GM23338 (cell line): Measurements from ENCODE around the gene MICAL2. TPM values are rescaled to one million over a fixed set of nuclear protein-coding genes. Genes with fewer than 3 reads are reported as not detected.
A peak's percentile ranks its signal among the peaks of the same experiment; 100 is the strongest.

Experiments used
- ATAC-seq: fragments of 200-7000 bp; cut with Tn5 transposase; 3 replicates; pipeline ENCODE4 v1.9.1; 2020
- DNase-seq: peaks from one replicate; pipeline ENCODE4 v3.0.0-alpha.2; 2015; ENCODE audit warnings: low spot score
- H2AFZ ChIP-seq: fragments of 200-600 bp; sonication (generic); 2 replicates; pipeline ENCODE4 v1.8.0; 2016; ENCODE audit warnings: antibody characterized with exemption, mild to moderate bottlenecking, moderate library complexity
- H3F3A ChIP-seq: fragments of 200-600 bp; sonication (generic); replicated peaks from 2 replicates; pipeline ENCODE4 v1.8.0; 2017; ENCODE audit warnings: antibody characterized with exemption, mixed run types, low read depth
- H3K27ac ChIP-seq: fragments of 200-600 bp; sonication (generic); 2 replicates; pipeline ENCODE4 v1.6.1; 2016; ENCODE audit warnings: low read depth
- H3K27me3 ChIP-seq: fragments of 200-600 bp; sonication (generic); 2 replicates; pipeline ENCODE4 v1.8.0; 2016; ENCODE audit warnings: mild to moderate bottlenecking, mixed run types, moderate library complexity; ENCODE audit not compliant: insufficient read depth
- H3K36me3 ChIP-seq: fragments of 200-600 bp; sonication (generic); 2 replicates; pipeline ENCODE4 v1.8.0; 2016; ENCODE audit warnings: mild to moderate bottlenecking; ENCODE audit not compliant: insufficient read depth
- H3K4me1 ChIP-seq: fragments of 200-600 bp; sonication (generic); 2 replicates; pipeline ENCODE4 v1.8.0; 2016; ENCODE audit warnings: mild to moderate bottlenecking, moderate library complexity; ENCODE audit not compliant: insufficient read depth
- H3K4me2 ChIP-seq: fragments of 200-600 bp; sonication (generic); 2 replicates; pipeline ENCODE4 v1.7.1; 2017; ENCODE audit warnings: mixed run types
- H3K4me3 ChIP-seq: fragments of 200-600 bp; sonication (generic); 2 replicates; pipeline ENCODE4 v1.6.1; 2016; ENCODE audit warnings: mixed run types
- H3K79me2 ChIP-seq: fragments of 200-600 bp; sonication (generic); replicated peaks from 2 replicates; pipeline ENCODE4 v1.8.0; 2017; ENCODE audit warnings: mild to moderate bottlenecking; ENCODE audit not compliant: insufficient read depth
- H3K9me2 ChIP-seq: fragments of 200-600 bp; sonication (generic); 2 replicates; pipeline ENCODE4 v1.8.0; 2017; ENCODE audit not compliant: insufficient read depth
- H4K20me1 ChIP-seq: fragments of 200-600 bp; sonication (generic); replicated peaks from 2 replicates; pipeline ENCODE4 v1.8.0; 2017; ENCODE audit warnings: mild to moderate bottlenecking; ENCODE audit not compliant: insufficient read depth
- H3K27ac Mint-ChIP-seq: 2 replicates; pipeline ENCODE4 v1.8.0; 2020; ENCODE audit warnings: inconsistent platforms, mild to moderate bottlenecking, moderate library complexity, mixed read lengths
- H3K27me3 Mint-ChIP-seq: 3 replicates; pipeline ENCODE4 v1.8.0; 2022; ENCODE audit warnings: low read depth, mild to moderate bottlenecking, moderate library complexity, mixed read lengths, inconsistent platforms; ENCODE audit not compliant: insufficient read depth, poor library complexity
- H3K36me3 Mint-ChIP-seq: 3 replicates; pipeline ENCODE4 v1.8.0; 2021; ENCODE audit warnings: low read depth, mild to moderate bottlenecking, inconsistent platforms, moderate library complexity, mixed read lengths
- H3K4me1 Mint-ChIP-seq: 3 replicates; pipeline ENCODE4 v1.8.0; 2020; ENCODE audit warnings: mild to moderate bottlenecking, inconsistent platforms, mixed read lengths
- H3K4me3 Mint-ChIP-seq: 3 replicates; pipeline ENCODE4 v1.8.0; 2021; ENCODE audit warnings: moderate library complexity, mild to moderate bottlenecking, inconsistent platforms, mixed read lengths
- H3K9me3 Mint-ChIP-seq: 3 replicates; pipeline ENCODE4 v1.8.0; 2020; ENCODE audit warnings: moderate library complexity, mild to moderate bottlenecking, inconsistent platforms, mixed read lengths
- JUNB ChIP-seq: IDR thresholded peaks from one replicate; pipeline ENCODE4 v1.6.1; 2016; ENCODE audit warnings: antibody characterized with exemption; ENCODE audit not compliant: unreplicated experiment
- NANOG ChIP-seq: IDR thresholded peaks from 2 replicates; pipeline ENCODE4 v1.6.1; 2016; ENCODE audit warnings: antibody characterized with exemption, borderline replicate concordance
- ZNF114 ChIP-seq: fragments of 250-450 bp; sonication (Bioruptor Pico); IDR thresholded peaks from 2 replicates; pipeline ENCODE4 v1.5.0; 2020; ENCODE audit warnings: mild to moderate bottlenecking, moderate library complexity
- polyA plus RNA-seq: library from polyadenylated mRNA; unstranded; fragments of >200 nt; fragmentation: Nextera tagmentation; extraction: Ambion mirVana; gene quantifications from 2 replicates; pipeline ENCODE4 v1.2.1, GENCODE V29; 2016
- total RNA-seq: library from RNA; depleted of rRNA; stranded (reverse); fragments of >200 nt; shearing (Covaris generic); gene quantifications from 2 replicates; pipeline ENCODE4 v1.2.3, GENCODE V29; 2014
- TF ChIP-seq, protein P1 (sequence below): IDR thresholded peaks from 2 replicates; pipeline ENCODE4 v1.6.1; 2016; ENCODE audit warnings: antibody characterized with exemption
- TF ChIP-seq, protein P2 (sequence below): fragments of 250-450 bp; sonication (Bioruptor Pico); IDR thresholded peaks from 2 replicates; pipeline ENCODE4 v1.5.0; 2020; ENCODE audit warnings: mild to moderate bottlenecking, moderate library complexity
- TF ChIP-seq, protein P3 (sequence below), 2 experiments: fragments of 200-600 bp in 1 of 2; sonication (generic) in 1 of 2; conservative IDR thresholded peaks; 2 replicates each; pipeline versions ENCODE4 v1.5.1 to v1.6.1; 2016 to 2017; ENCODE audit warnings: antibody characterized with exemption in 2 of 2, low read depth in 2 of 2, mild to moderate bottlenecking in 2 of 2, moderate library complexity in 1 of 2

MICAL2 gene
- total and polyA plus RNA-seq, 2 experiments from 2014 or later = 0.66 to 1.4 TPM

DNA sequence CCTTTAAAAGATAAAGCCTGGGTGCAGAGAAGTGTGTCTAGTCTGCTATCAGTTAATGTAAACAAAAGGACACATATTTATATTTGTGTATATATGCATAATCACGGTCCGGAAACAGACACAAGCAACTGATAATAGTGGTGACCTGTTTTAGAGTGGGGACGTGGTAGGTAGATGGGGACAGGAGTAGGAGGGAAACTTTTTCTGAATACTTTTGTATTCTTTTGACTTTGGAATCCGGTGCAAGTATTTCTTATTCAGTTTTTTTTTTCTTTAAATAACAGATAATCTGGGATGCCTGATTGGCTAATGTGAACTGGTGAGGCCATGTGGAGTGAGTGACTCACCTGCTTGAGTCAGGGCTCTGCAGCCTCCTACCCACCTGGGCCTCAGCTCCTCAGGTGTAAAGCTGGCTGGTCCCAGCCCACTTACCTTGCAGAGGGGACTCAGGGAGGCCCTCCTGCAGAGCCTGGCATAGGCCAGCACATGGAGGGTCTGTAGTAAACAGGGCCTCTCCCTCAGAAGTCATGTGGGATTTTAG lies 15.3 kb downstream of the MICAL2 start (continued):
- TF ChIP-seq, protein P1, sequence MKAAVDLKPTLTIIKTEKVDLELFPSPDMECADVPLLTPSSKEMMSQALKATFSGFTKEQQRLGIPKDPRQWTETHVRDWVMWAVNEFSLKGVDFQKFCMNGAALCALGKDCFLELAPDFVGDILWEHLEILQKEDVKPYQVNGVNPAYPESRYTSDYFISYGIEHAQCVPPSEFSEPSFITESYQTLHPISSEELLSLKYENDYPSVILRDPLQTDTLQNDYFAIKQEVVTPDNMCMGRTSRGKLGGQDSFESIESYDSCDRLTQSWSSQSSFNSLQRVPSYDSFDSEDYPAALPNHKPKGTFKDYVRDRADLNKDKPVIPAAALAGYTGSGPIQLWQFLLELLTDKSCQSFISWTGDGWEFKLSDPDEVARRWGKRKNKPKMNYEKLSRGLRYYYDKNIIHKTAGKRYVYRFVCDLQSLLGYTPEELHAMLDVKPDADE = no peak
- TF ChIP-seq, protein P2, sequence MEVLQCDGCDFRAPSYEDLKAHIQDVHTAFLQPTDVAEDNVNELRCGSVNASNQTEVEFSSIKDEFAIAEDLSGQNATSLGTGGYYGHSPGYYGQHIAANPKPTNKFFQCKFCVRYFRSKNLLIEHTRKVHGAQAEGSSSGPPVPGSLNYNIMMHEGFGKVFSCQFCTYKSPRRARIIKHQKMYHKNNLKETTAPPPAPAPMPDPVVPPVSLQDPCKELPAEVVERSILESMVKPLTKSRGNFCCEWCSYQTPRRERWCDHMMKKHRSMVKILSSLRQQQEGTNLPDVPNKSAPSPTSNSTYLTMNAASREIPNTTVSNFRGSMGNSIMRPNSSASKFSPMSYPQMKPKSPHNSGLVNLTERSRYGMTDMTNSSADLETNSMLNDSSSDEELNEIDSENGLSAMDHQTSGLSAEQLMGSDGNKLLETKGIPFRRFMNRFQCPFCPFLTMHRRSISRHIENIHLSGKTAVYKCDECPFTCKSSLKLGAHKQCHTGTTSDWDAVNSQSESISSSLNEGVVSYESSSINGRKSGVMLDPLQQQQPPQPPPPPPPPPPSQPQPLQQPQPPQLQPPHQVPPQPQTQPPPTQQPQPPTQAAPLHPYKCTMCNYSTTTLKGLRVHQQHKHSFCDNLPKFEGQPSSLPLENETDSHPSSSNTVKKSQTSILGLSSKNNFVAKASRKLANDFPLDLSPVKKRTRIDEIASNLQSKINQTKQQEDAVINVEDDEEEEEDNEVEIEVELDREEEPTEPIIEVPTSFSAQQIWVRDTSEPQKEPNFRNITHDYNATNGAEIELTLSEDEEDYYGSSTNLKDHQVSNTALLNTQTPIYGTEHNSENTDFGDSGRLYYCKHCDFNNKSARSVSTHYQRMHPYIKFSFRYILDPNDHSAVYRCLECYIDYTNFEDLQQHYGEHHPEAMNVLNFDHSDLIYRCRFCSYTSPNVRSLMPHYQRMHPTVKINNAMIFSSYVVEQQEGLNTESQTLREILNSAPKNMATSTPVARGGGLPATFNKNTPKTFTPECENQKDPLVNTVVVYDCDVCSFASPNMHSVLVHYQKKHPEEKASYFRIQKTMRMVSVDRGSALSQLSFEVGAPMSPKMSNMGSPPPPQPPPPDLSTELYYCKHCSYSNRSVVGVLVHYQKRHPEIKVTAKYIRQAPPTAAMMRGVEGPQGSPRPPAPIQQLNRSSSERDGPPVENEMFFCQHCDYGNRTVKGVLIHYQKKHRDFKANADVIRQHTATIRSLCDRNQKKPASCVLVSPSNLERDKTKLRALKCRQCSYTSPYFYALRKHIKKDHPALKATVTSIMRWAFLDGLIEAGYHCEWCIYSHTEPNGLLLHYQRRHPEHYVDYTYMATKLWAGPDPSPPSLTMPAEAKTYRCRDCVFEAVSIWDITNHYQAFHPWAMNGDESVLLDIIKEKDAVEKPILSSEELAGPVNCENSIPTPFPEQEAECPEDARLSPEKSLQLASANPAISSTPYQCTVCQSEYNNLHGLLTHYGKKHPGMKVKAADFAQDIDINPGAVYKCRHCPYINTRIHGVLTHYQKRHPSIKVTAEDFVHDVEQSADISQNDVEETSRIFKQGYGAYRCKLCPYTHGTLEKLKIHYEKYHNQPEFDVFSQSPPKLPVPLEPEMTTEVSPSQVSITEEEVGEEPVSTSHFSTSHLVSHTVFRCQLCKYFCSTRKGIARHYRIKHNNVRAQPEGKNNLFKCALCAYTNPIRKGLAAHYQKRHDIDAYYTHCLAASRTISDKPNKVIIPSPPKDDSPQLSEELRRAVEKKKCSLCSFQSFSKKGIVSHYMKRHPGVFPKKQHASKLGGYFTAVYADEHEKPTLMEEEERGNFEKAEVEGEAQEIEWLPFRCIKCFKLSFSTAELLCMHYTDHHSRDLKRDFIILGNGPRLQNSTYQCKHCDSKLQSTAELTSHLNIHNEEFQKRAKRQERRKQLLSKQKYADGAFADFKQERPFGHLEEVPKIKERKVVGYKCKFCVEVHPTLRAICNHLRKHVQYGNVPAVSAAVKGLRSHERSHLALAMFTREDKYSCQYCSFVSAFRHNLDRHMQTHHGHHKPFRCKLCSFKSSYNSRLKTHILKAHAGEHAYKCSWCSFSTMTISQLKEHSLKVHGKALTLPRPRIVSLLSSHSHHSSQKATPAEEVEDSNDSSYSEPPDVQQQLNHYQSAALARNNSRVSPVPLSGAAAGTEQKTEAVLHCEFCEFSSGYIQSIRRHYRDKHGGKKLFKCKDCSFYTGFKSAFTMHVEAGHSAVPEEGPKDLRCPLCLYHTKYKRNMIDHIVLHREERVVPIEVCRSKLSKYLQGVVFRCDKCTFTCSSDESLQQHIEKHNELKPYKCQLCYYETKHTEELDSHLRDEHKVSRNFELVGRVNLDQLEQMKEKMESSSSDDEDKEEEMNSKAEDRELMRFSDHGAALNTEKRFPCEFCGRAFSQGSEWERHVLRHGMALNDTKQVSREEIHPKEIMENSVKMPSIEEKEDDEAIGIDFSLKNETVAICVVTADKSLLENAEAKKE (CRISPR knock-in tag) = no peak
- TF ChIP-seq JUNB (no peak), NANOG (no peak)

DNA sequence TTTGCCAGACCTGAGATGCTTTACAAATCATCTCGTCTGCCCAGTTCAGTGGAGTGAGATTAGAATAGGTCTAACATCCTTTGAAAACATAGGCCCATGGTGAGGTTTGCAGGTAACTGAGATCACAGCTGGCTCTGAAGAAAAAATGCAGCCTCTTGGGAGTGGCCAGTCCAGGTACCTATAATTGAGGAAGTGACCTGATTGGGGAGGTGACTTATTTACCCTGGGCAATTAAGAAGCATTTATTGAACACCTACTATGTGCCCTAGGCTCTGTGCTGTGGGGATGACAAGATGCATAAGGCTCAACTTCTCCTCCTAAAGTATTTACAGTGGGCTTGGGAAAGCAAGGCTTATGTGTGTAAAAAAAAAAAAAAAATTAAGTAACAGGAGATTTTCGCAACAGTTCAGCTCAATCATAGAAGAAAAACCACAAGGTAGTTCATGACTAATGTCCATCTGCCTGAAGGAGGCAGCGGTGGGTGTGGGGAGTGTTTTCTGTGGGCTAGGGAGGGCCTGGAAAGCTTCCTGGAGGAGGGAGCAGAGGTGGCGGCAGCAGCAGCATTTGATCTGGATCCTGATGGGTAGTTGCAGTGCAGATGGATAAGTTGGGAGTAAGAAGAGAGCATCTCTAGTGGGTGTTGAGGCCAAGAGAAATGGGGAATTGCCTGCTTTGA lies 16.1 kb downstream of the MICAL2 start:
- Mint-ChIP-seq H3K9me3 (no peaks in the 10 kb centered on the region), H3K27ac (no peak overlapping the region), H3K36me3 (no peaks in the 10 kb centered on the region), H3K27me3 (peaks cover 4% of the 10 kb centered on the region), H3K4me3 (no peak overlapping the region), H3K4me1 (peaks cover 7% of the 10 kb centered on the region)
- TF ChIP-seq, protein P1 = no peak
- TF ChIP-seq ZNF114 = no peak
- TF ChIP-seq, protein P3, sequence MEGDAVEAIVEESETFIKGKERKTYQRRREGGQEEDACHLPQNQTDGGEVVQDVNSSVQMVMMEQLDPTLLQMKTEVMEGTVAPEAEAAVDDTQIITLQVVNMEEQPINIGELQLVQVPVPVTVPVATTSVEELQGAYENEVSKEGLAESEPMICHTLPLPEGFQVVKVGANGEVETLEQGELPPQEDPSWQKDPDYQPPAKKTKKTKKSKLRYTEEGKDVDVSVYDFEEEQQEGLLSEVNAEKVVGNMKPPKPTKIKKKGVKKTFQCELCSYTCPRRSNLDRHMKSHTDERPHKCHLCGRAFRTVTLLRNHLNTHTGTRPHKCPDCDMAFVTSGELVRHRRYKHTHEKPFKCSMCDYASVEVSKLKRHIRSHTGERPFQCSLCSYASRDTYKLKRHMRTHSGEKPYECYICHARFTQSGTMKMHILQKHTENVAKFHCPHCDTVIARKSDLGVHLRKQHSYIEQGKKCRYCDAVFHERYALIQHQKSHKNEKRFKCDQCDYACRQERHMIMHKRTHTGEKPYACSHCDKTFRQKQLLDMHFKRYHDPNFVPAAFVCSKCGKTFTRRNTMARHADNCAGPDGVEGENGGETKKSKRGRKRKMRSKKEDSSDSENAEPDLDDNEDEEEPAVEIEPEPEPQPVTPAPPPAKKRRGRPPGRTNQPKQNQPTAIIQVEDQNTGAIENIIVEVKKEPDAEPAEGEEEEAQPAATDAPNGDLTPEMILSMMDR (conservative IDR thresholded peaks at IDR 0.05; ENCODE audit: low read depth in 2 of 2) = peak; percentile 33 to 44
- no peak for ATAC-seq
- no peak for DNase-seq
- Histone ChIP-seq H3K4me2 (no peak overlapping the region), H3K36me3 (no peaks in the 10 kb centered on the region), H3F3A (no peaks in the 10 kb centered on the region), H3K4me3 (no peak overlapping the region), H3K4me1 (no peaks in the 10 kb centered on the region), H4K20me1 (no peaks in the 10 kb centered on the region), H3K27me3 (no peaks in the 10 kb centered on the region), H3K27ac (no peak overlapping the region), H2AFZ (no peak overlapping the region), H3K79me2 (no peaks in the 10 kb centered on the region), H3K9me2 (no peaks in the 10 kb centered on the region)
